ENCODE data around the gene CCDC14.
"Not testable (repeated sequence)": the region's sequence is repeated elsewhere in the genome, so short reads cannot be mapped to it uniquely, and the experiment has no call there.

DNA sequence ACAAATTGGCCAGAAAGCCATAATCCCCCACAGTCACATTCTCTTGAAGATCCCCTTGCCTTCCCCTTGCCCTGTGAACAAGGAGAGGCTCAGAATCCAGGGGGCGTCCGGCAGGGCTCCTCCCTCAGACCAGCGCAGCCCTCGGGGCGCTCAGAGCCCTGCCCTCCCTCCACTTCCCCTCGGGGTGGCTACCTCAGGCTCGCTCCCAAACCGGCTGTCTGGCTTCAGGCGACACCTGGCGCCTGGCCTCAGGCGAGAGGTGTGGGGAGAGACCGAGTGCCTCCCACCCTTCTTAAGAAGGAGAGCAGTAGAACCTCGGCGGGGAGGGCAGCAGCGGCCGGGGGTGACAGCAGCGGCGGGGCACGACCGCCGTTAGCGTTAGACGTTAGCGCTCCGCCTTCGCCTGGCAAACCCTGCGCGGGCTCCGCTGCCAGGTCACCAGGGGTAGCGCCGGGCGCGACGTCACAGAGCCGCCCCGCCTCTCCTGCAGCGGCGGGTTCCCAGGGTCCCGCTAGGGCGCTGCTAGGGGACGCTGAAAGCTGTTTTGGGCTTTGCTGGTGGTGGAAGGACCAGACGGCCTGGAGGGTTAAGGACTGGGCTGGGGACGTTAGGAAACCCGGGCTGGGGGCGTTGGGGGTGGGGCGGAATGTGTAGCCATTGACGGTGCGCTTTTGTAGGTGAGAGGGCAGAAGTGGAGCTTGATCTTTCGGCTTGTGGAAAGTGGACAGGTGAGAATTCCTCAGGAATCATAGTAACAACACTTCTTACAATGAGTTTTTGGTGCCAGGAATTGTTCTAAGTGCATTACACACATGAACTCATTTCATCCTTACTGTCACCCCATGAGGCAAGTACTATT is 30.9 kb upstream of the CCDC14 start, which contains the start of gene ROPN1:
- TF ChIP-seq CTCF (IDR thresholded peaks at IDR 0.05; ENCODE audit: low read depth, low read length, poor library complexity, severe bottlenecking); EZH2phosphoT487 (IDR thresholded peaks at IDR 0.05; ENCODE audit: borderline replicate concordance, low read length): not testable (repeated sequence)

Data from DOHH2 (cell line).